Measurements from ENCODE around the gene PEX11G. TPM values are rescaled to one million over a fixed set of nuclear protein-coding genes. Genes with fewer than 3 reads are reported as not detected.

The PEX11G gene
- total RNA-seq, 1 experiment from 2014 or later: 4.3 TPM

GRCh38 chr19:7434391-7434790, 54.4 kb downstream of the PEX11G start:
- no peaks in the 10 kb centered on the region for H3K27me3 Mint-ChIP-seq (ENCODE audit: low read depth)
- H3K36me3 Mint-ChIP-seq: no peaks in the 10 kb centered on the region
- no peak overlapping the region for H3K4me3 Mint-ChIP-seq
- no peaks in the 10 kb centered on the region for H3K4me1 Mint-ChIP-seq
- TF ChIP-seq ZBTB21 (CRISPR knock-in tag; IDR thresholded peaks at IDR 0.05; ENCODE audit: borderline replicate concordance) (no peak), ZNF121 (CRISPR knock-in tag; IDR thresholded peaks at IDR 0.05) (no peak), SMAD4 (CRISPR knock-in tag; IDR thresholded peaks at IDR 0.05) (no peak), PREB (CRISPR knock-in tag; IDR thresholded peaks at IDR 0.05; ENCODE audit: borderline replicate concordance) (no peak), ZNF671 (CRISPR knock-in tag; IDR thresholded peaks at IDR 0.05) (no peak), AFF4 (CRISPR knock-in tag; IDR thresholded peaks at IDR 0.05; ENCODE audit: borderline replicate concordance) (no peak), FOXK1 (CRISPR knock-in tag; IDR thresholded peaks at IDR 0.05) (no peak), MYBL2 (CRISPR knock-in tag; IDR thresholded peaks at IDR 0.05) (no peak), IRF1 (CRISPR knock-in tag; IDR thresholded peaks at IDR 0.05) (no peak), NFYB (CRISPR knock-in tag; conservative IDR thresholded peaks at IDR 0.05; ENCODE audit: low read depth) (no peak), SP1 (CRISPR knock-in tag; conservative IDR thresholded peaks at IDR 0.05) (no peak), FOXP4 (CRISPR knock-in tag; IDR thresholded peaks at IDR 0.05) (no peak), ERG (CRISPR knock-in tag; IDR thresholded peaks at IDR 0.05) (no peak), ZNF396 (CRISPR knock-in tag; IDR thresholded peaks at IDR 0.05; ENCODE audit: borderline replicate concordance) (no peak), ARID4B (CRISPR knock-in tag; IDR thresholded peaks at IDR 0.05; ENCODE audit: borderline replicate concordance) (no peak), ZSCAN18 (CRISPR knock-in tag; IDR thresholded peaks at IDR 0.05) (no peak), HMGXB4 (CRISPR knock-in tag; IDR thresholded peaks at IDR 0.05) (no peak), FOXJ3 (CRISPR knock-in tag; IDR thresholded peaks at IDR 0.05; ENCODE audit: borderline replicate concordance) (no peak), TEAD4 (CRISPR knock-in tag; IDR thresholded peaks at IDR 0.05) (no peak), ATF3 (CRISPR knock-in tag; conservative IDR thresholded peaks at IDR 0.05) (no peak)
- DNase-seq (ENCODE audit: low spot score) (no peak), ATAC-seq (no peak)
- H3K9me3 Mint-ChIP-seq: no peaks in the 10 kb centered on the region
- POLR2A ChIA-PET: no interaction called here
- H3K27ac Mint-ChIP-seq: no peak overlapping the region
- CTCF ChIA-PET: interaction anchor here (1.0 kb wide), 1 partner anchor 80 kb away, joined by 3 read pairs; no protein-coding TSS in a partner anchor

All from WTC11 (cell line).